HG03280 (cell line): Measurements from ENCODE around the gene ZNF516.

Experiments used
- ATAC-seq: cut with Tn5 transposase; IDR thresholded peaks from one replicate; pipeline ENCODE4 v1.9.1; 2021; ENCODE audit warnings: mild to moderate bottlenecking, moderate library complexity; ENCODE audit not compliant: unreplicated experiment

Gene ZNF516

DNA sequence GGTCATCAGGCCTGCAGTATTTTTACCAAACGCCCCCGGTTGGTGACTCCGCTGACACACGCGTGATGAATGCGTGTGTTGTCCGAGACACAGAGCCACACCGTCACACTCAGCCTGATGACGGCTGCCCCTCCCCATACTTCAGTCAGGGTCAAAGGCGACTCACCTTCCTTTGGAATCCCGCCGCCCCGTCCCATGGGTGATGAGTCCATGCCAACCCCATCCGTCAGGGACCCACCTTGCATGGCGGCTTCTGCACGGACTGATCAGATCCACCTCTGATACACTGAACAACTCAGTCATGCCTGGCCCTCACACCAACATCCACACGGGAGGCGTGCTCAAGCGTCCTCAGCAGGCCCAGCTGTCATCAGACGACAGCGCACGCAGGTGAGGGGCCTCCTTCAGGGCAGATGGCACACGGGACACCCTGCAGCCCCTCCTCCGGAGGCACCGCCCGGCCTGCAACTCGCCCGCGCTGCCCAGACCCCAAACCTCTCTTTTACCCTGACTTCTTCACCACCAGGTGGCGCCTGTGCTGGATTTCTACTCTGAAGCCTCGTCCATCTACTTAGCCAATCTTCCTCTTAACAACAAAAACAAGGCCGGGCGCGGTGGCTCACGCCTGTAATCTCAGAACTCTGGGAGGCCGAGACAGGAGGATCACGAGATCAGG, 89.2 kb downstream of the ZNF516 start:
- ATAC-seq = peak; percentile 60

DNA sequence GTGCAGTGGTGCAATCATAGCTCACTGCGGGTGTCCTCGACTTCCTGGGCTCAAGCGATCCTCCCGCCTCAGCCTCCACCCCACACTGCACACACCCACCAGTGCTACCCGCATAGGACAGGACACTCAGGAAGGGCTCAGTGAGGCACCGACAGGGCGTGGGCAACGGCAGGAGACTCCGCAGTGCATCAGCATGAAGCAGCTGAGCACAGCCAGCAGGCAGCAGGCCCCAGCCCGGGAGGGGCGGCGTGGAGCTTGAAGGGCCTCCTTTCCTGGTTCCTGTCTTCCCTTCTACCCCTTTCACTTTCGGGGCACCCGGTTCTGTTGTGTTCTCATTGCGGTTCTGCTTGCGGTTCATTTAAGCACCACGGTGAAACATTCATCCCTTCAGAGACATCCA, 89.8 kb downstream of the ZNF516 start:
- no peak for ATAC-seq

DNA sequence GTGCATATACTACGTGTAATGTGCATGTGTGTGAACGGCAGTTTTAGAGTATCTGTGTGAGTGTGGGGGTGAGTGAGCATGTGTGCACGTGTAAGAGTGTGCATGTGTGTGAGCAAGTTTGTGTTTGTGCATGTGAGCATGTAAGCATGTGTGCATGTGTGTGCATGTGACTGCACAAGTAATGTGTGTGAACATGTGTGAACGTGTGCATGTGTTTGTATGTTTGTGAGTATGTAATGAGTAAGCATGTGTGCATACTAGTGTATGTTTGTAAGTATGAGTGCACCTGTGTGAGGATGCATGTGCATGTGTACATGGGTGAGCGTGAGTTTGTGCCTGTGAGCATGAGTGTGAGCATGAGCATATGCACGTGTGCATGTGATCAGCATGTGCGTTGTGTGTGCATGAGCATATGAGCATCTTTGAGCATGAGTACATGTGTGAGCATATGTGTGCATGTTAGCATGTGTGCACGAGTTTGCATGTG, 90.7 kb downstream of the ZNF516 start:
- ATAC-seq = no peak

DNA sequence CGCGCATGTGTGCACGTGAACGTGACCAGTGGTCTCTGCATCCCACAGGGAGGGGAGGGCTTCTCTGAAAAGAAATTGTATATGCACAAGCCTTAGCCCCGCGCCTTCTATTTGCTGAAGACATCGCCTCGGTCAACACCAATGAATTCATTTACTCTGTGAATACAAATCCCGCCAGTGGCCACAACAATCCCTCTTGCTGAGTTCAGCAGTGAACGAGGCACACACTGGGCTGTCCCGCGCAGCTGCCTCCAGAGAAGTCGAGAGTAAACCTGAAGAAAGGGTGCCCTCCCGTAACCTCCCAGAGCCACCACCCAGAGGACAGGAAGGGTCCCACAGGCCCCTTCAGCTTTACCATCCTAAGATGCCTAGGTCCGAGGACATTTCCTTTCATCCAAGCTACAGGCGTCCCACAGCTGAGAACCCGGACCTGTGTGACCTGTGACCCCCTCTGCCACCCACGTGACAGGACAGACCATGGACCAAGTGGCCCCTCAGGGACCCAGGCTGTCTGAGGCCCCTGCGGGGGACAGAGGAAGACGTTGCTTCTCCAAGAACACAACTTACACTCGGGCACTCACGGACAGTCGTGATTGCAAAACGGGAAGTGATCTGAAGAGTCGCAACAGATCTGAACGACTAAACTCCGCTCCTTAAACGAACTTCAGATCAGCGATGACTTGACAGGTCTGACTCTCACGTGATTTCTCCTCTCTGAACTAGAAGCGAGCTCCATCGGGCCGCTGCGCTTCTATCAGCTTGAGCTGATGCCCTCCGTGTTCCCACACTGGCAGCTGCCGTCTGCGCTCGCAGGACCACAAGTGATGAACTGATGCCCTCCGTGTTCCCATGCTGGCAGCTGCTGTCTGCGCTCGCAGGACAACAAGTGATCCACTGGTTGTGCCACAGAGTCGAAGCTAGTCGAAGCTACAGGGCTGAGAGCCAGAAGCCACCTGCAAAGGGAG, 92.7 kb downstream of the ZNF516 start:
- no peak for ATAC-seq

DNA sequence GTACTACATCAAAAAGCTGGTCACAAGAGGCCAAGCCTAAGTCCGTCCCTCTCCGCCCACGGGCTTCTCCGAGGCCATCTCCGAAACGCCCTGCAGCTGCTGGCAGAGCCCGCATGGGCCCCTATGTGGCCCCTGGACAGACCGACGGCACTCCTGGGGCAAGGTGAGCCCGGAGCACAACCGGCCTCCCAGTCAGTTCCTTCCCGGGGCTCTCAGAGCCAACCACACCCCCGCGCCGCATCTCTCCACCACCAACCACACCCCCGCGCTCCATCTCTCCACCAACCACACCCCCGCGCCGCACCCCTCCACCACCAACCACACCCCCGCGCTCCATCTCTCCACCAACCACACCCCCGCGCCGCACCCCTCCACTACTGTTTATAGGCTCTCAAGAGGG, 93.5 kb downstream of the ZNF516 start:
- ATAC-seq = no peak

DNA sequence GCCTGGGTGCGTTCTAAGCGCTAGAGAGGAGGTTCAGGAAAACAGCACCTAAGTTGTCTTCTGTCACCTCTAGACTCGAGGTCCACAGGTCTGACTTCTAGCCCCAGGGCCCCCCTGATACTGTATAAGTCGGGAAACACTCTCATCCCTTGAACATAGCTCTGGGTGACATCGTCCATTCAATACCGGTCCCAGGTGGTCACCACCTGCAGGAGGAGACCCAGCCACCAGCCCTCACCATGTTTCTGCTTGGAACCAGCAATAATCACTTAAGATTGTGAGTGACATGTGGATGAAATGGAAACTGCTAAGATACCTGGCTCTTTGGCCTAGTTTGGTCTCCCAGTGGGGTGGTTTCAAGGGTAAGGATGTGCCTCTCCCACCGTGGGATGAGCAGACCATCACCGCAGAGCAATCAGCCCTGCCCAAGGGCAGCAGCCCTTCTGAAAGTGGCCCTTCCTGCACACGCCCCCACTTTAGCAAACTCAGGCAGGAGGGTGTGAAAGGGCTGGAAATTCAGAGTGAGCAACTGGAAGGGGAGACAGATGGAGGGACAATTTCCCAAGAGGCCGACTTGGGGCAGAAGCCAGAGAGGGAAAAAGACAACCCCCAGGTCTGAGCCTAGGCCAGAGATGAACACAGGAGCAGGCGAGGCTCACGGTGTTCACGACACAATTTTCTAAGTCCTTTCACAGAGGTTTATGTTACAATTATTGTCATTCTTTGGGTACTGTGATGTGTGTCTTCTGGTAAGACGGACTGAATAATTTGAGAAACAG, 95.2 kb downstream of the ZNF516 start:
- ATAC-seq = no peak

DNA sequence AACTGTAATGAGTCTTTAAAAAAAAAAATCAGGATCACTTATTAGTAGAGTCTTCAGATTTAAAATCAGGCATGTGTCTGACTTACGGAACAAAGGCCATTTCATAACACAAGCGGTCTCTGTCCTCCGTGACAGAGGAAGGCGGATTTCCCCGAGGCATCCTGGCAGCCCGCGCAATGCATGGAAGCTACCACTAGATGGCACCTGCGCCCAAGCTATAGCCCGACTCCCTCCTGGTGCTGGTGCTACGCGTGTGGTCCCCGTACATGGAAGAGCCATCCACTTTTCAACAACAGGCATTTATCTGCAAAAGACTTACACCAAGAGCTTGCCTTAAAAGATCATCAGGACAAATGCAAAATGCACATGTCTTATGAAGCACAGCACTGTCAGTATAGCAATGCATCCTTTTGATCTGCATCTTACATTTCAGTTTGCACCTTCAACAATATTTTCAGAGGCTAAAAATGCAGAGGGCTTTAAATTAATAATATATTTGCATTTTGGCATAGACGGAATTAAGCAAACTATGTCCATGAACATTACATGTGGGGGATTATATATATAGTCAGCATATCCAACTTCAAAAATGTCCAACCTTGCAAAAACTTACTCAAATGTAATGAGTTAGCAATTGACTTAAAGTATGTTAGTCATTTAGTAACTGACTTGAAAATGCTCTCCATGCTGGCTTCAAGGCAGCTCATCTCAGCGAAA, 96.0 kb downstream of the ZNF516 start:
- ATAC-seq = peak; percentile 87

DNA sequence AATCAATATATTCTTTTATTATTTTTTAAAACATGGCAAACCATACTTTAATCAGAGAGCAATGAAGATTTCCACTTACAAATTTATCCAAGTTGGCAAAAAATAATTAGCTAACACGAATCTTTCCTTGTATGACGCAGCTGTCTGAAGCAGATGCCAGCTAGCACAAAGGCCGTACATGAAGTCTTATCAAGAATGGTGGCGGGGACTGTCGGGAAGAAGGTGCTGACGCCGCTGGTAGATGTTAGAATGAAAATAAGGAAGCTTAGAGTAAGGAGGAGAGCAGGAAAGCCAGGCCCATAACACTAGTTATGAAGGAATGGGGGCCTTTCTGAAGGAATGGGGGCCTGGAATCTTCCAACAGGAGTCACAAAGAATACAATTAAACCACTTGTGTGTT, 96.7 kb downstream of the ZNF516 start:
- no peak for ATAC-seq

DNA sequence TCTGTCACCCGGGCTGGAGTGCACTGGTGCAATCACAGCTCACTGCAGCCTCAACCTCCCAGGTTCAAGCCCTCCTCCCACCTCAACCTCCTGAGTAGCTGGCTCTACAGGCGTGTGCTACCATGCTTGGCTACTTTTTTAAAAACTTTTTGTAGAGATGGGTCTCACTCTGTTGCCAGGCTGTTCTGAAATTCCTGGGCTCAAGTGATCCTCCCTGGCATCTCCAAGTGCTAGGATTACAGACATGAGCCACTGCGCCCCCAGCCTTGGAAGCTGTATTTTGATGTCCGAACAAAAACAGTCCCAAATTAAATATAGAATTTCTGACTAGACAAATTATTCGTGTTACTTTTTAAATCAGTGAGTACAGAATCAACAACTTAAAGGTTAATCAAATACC, 97.4 kb downstream of the ZNF516 start:
- no peak for ATAC-seq

DNA sequence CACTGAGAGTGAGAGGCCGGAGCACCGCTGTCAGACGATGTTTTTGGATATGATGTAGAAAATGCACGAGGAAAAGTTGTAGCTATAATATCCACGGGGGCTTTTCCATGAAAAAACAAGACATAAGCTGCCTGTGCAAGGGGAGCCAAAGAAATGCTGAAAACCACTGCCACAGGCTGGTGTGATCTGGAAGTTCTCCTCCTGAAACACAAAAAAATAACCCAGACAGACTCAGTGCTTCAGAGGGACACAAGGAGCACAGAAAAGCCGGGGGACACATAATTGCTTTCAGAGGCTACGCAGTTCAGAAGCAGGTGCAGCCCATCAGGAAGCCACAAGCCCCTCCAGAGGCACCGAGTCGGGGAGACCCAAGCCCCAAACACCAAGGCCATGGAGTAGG, 98.2 kb downstream of the ZNF516 start:
- no peak for ATAC-seq

DNA sequence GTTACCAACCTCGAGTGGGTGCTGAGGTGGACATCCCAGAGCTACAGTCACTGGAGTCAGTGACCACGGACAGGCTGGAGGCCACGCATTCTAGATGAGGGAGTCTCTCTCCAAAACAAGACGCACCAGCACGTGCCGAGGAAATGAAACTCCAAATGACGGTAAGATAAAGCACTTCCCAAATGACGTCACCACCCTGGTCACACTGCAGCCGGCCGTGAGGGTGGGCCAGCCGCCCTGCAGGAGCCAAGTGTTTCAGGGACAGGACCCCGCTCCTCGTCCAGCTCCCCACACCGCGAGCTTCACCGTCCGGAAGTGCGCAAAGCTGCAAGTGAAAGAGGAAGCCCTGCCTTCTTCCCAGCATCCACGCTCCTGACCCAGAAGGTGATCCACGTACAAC, 99.4 kb downstream of the ZNF516 start:
- no peak for ATAC-seq

DNA sequence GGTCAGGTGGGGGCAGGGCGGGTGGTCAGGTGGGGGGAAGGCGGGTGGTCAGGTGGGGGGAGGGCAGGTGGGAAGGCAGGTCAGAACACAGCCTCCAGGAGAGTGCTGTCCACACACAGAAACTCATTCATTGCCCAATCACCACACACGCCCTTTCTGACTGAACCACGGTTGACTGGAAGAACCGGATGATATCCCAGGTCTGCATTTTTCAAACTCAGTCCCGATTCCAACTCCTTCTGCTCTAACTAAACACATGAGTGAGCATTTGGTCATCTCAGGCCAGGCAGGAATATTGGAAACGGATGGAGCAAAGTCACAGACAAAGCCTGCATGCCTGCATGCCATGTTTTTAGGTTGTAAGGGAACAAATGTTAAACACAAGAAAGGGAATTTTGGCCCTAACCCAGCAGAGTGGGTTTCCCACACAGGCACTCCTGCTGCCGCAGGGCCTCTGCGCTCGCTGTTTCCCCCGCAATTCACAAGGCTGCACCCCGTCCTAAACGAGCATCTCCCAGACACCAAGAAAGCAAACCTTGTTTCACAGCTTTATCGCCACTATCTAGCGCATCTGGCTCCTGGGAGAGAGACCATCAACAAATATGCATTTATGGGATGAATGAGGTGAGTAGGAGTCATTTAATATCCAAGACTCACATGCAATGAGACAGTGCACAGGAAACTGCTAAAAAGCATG, 100.1 kb downstream of the ZNF516 start:
- no peak for ATAC-seq

DNA sequence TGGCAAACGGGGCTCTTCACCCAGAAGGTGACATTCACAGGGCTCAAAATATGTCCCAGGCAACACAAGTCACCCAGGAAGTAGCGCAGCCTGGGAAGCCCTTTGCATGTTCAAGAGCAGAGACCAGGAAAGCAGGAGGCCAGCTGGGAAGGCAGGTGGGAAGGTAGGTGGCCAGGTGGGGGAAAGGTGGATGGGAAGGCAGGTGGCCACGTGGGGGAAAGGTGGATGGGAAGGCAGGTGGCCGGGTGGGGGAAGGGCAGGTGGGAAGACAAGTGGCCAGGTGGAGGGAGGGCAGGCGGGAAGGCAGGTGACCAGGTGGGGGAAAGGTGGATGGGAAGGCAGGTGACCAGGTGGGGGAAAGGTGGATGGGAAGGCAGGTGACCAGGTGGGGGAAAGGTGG, 102.7 kb downstream of the ZNF516 start:
- ATAC-seq = no peak

DNA sequence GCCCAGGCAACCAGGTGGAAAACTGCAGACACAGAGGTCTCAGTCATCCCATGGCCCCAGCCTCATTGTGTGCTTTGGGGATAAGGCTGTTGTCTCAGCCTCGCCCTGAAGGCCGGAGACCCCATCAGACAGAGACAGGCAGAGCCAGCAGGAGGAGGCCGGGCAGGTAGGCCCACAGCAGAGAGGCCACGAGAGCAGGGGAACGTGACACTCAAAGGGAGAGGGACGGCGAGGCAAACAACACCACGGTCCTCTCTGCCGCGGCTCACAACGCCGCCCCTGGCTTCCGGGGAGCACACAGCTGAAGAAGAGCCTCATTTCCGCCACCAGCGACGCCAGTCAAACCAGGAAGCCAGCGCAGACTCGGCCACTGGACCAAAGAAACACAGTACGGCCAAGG, 103.3 kb downstream of the ZNF516 start:
- ATAC-seq = no peak

DNA sequence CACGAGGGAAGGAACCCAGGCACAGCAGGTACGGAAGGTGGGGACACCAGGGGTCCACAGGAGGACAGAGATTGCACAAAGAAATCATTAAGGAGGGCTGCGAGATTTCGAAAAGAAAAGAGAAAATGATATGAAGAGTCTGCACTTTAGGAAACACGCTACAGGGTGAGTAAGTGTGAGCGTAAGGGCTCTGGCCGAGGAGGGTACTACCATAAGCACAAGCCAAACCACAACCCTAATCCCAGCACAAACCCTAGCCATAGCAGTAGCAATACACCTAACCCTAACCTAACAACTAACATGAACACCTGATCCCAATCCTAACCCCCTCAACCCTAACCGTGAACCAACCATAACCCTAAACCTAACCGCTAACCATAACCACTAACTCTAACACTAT, 104.0 kb downstream of the ZNF516 start:
- no peak for ATAC-seq

DNA sequence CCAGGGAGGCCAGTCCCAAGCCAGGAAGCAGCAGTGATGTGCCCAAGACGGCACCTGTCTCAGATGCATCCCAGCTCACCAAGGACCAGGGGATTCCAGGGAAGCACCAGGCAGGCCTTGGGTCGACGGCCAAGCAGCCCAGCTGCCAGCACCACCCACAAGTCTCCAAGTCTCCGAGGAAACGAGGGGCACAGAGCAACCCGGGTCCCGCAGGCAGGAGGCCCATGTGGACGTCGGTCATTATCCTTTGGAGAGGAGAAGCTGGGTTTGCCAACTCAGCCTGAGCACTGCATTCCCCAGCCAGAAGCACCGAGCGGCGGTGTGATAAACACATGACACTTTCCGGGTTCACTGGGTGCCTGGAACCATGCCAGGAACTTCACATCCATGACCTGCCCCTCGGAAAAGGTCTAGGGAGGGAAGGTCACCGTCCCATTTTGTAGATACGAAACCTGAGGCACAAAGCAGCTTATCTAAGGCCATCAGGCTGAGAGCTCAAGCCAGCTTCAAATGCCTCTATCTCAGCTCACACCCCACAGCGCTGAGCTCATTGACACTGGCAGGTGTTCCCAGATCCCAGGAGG, 104.5 kb downstream of the ZNF516 start:
- ATAC-seq = no peak

DNA sequence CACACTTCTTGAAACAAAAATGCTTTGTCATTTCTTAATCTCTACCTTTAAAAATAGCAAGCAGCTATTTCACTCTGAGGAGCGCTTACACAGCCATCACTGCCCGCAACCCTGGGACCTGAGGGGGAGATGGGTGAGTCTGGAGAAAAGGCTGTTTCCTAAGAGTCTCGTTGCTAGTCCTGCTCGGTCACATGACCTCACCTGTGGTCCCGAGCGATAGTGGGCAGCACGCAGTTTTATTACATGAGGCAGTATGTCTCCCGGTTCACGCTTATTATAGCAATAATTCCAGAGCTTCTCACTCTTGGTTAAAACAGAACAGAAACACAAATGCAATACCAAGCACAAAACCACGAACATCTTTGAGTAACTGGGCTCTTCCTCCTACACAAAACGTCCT, 105.3 kb downstream of the ZNF516 start:
- ATAC-seq = no peak

DNA sequence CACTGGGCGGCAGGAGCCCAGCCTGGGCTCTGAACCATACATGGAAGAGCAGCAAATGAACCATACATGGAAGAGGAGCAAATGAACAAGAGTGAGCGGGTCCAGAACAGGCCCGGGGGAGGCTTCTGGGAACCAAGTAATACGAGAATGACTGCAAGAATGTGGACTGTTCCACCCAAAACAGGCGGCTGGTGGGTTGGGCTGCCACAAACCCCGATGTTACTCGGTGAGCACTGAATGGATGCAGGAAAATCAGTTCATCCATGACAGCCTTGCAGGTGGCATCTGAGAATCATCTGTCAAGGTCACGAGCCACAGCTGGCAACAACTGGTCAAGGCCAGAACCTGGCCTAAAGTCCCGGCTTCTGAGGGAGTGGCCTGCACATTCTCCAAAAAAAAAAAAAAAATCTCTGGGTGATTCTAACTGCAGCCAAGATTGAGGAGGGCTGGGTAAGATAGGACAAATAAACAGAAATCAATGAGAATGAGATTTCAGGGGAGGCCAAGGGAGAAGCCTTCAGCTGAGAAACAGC, 106.1 kb downstream of the ZNF516 start:
- ATAC-seq = no peak

DNA sequence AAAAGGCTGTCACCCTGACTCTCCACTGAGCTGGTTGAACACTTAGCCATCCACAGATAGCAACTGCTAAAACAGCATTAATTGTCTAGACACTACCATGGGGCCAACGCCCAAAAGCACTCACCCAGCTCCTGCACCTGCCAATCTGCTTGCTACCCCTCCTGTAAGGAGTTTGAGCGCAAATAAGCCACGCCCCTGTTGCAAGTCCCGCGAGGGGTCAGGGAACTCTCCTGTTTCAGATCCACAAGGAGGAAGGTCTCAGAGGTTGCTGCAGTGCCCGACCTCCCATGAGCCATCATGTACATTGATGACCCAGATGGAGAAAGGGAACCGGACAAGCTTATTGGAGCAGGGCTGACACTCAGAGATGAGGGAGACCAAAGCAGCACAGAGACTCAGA, 106.8 kb downstream of the ZNF516 start:
- no peak for ATAC-seq

DNA sequence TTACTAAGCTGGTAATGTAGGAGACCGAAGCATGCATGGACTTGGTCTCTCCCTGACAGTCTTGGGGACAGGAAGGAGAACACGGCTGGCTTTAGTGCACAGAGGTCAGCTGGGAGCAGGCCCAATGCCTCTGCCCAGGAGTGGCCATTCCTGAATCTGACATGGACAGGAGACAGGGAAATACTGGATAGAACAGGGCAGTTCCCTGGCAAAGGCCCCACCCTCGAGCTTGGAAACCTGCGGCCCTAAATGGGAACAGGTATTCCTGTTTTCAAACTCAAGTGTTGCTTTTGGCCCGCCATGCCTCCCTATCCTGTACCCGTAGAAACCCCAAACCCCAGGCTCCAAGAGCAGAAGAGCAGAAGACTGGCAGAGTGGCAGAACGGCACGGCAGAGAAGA, 107.4 kb downstream of the ZNF516 start:
- no peak for ATAC-seq
